NOMO-1 (cell line): ENCODE measurements around the gene KAZN.

Experiments
- DNase-seq, 2 experiments: peaks; one replicate each; lab custom pipeline; 2025; ENCODE audit not compliant: unreplicated experiment in 2 of 2; lab: John Stamatoyannopoulos, UW

Gene KAZN

GRCh38 chr1:15157524-15158399 is 559.3 kb downstream of the KAZN start:
- DNase-seq = no peak

GRCh38 chr1:15158506-15159165 is 560.2 kb downstream of the KAZN start:
- no peak for DNase-seq

- no peak for DNase-seq
Measured at GRCh38 chr1:15159166-15159555, 560.7 kb downstream of the KAZN start.

- DNase-seq = no peak
Measured at GRCh38 chr1:15160626-15161025, 562.1 kb downstream of the KAZN start.

- no peak for DNase-seq
Measured at GRCh38 chr1:15167386-15167785, 568.9 kb downstream of the KAZN start.
